Neural progenitor cell (in vitro differentiated cells): ENCODE results near the gene NPAP1.

Experiments used
- EZH2 ChIP-seq: fragments of 200-600 bp; sonication (generic); IDR thresholded peaks from 2 replicates; pipeline ENCODE4 v1.6.1; 2017; ENCODE audit warnings: antibody characterized with exemption, mild to moderate bottlenecking, moderate library complexity
- TF ChIP-seq, protein P1 (sequence below): fragments of 200-600 bp; sonication (generic); IDR thresholded peaks from 2 replicates; pipeline ENCODE4 v1.5.1; 2017; ENCODE audit warnings: antibody characterized with exemption, mild to moderate bottlenecking

DNA sequence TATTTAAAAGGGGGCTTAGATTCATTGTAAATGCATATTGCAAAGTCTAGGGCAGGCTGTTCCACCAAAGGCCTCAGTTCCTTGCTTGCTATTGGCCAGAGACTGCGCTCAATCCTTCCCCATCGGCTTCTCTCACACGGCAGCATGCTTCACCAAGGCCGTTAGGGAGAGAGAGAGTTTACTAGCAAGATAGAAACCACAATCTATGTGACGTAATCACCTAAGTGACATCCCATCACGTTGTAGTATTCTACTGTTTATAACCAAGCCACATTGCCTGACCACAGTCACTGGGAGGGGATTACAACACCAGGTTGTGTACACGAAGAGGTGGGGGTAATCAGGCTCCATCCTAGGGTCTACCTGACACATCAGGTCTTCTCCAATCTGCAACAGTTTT, 16.0 kb upstream of the NPAP1 start:
- TF ChIP-seq, protein P1, sequence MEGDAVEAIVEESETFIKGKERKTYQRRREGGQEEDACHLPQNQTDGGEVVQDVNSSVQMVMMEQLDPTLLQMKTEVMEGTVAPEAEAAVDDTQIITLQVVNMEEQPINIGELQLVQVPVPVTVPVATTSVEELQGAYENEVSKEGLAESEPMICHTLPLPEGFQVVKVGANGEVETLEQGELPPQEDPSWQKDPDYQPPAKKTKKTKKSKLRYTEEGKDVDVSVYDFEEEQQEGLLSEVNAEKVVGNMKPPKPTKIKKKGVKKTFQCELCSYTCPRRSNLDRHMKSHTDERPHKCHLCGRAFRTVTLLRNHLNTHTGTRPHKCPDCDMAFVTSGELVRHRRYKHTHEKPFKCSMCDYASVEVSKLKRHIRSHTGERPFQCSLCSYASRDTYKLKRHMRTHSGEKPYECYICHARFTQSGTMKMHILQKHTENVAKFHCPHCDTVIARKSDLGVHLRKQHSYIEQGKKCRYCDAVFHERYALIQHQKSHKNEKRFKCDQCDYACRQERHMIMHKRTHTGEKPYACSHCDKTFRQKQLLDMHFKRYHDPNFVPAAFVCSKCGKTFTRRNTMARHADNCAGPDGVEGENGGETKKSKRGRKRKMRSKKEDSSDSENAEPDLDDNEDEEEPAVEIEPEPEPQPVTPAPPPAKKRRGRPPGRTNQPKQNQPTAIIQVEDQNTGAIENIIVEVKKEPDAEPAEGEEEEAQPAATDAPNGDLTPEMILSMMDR = no peak
- TF ChIP-seq EZH2 = no peak
